Sigmoid colon (tissue), 7 donors: ENCODE results near the gene USP34. TPM values are rescaled to one million over a fixed set of nuclear protein-coding genes. Genes with fewer than 3 reads are reported as not detected.

Source experiments
- DNase-seq: peaks from one replicate; pipeline ENCODE4 v3.0.0-alpha.2; 2019
- H3K27ac ChIP-seq, 4 donors: fragments of 200-600 bp; sonication (generic); one replicate each; pipeline ENCODE4 v1.5.1; 2016 to 2019; ENCODE audit warnings: mild to moderate bottlenecking in 1 of 4
- H3K27me3 ChIP-seq, 3 donors: fragments of 200-600 bp; sonication (generic); one replicate each; pipeline ENCODE4 v1.5.1; 2019; ENCODE audit warnings: mild to moderate bottlenecking in 1 of 3
- H3K36me3 ChIP-seq, 4 donors: fragments of 200-600 bp; sonication (generic); one replicate each; pipeline ENCODE4 v1.5.1; 2016 to 2019
- H3K4me1 ChIP-seq, 4 donors: fragments of 200-600 bp; sonication (generic); one replicate each; pipeline ENCODE4 v1.5.1; 2017 to 2019
- H3K4me3 ChIP-seq, 4 donors: fragments of 200-600 bp; sonication (generic); one replicate each; pipeline ENCODE4 v1.5.1; 2017 to 2019; ENCODE audit warnings: mild to moderate bottlenecking in 2 of 4, moderate library complexity in 1 of 4
- H3K9me3 ChIP-seq, 4 donors: fragments of 200-600 bp in 3 of 4; sonication (generic) in 3 of 4; one replicate each; pipeline versions ENCODE4 v1.5.1 to v1.6.1; 2013 to 2019
- EP300 ChIP-seq, 4 donors: sonication (generic); formaldehyde crosslinking; IDR thresholded peaks; one replicate each; pipeline ENCODE4 v1.6.1; 2017; ENCODE audit warnings: antibody characterized with exemption in 4 of 4
- POLR2A ChIP-seq, 2 donors: fragments of 450-650 bp; IDR thresholded peaks; one replicate each; pipeline ENCODE4 v1.6.1; 2016; ENCODE audit warnings: antibody characterized with exemption in 2 of 2, mild to moderate bottlenecking in 2 of 2, moderate library complexity in 2 of 2
- POLR2AphosphoS5 ChIP-seq, 4 donors: sonication (generic); formaldehyde crosslinking; IDR thresholded peaks; one replicate each; pipeline ENCODE4 v1.6.1; 2017; ENCODE audit warnings: antibody characterized with exemption in 4 of 4
- WGBS, 2 donors: extraction: QIAGEN DNeasy Blood & Tissue Kit; methylation state at CpG; one replicate each; pipeline ENCODE4 v1.1.7; 2013; 5-methylcytosine and 5-hydroxymethylcytosine counted together
- intact Hi-C: fragments of 100-400 bp; cut with DNase I; formaldehyde crosslinking; loops from one replicate; pipeline ENCODE4 v1.15.1; 2023
- polyA plus RNA-seq, 3 donors: library from polyadenylated mRNA; stranded (reverse); fragments of 200-250 nt; gene quantifications; one replicate each; pipeline ENCODE4 v1.2.3, GENCODE V29; 2013
- total RNA-seq, 4 donors: library from RNA; depleted of rRNA; stranded (reverse); fragments of >200 nt; gene quantifications; one replicate each; pipeline ENCODE4 v1.1.0, GENCODE V29; 2016
- TF ChIP-seq, protein P1 (sequence below), 4 experiments: fragments of 450-650 bp in 3 of 4; fragments of 200-600 bp in 1 of 4; IDR thresholded peaks; one replicate each; pipeline ENCODE4 v1.5.1; 2016 to 2019; ENCODE audit warnings: antibody characterized with exemption in 4 of 4, mild to moderate bottlenecking in 3 of 4, moderate library complexity in 2 of 4
- donor health status: healthy with polysubstance abuse.
- donor health status: Bipolar disorder and iron deficiency.
- donor health status: healthy.

The USP34 gene
- total and polyA plus RNA-seq, 7 donors: 23.6 to 158 (median 135) TPM

DNA sequence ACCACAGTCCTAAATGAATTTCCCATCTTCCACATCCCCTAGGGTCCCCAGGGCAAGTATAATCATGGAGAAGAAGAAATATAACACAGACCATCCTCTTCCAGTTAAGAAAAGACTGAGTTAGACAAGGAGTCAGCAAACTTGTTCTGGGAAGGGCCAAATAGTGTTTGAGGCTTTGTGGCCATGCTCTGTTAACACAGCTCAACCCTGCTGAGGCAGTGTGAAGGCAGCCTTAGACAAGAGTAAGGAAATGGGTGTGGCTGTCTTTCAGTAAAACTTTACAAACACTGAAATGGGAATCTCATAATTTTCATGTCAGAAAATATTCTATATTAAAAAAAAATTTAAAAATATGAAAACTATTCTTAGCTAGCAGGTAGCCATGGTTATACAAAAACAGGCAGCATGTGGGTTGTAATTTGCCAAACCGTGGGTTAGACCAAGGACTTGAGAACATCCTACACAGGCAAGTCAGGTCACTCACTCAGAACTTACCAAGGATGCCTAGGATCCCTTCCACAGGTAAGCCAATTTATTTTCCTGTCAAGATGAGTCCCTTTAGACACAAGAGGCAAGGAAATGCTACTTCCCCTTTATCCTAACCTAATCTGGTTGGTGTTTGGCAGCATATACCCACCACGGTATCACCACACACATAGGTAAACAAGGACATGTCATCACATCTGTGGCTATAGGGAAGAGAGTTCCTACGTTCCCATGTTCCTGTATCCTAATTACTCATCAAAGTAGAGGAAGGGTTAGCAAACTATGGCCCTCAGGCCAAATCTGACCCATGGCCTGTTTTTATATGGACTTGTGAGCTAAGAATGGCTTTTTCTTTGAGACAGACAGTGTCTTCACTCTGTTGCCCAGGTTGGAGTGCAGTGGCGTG lies 277.0 kb downstream of the USP34 start:
- 67 to 83% methylated on average over 4 of the region's 4 CpGs for WGBS, 2 donors
- intact Hi-C loops: no loop called here
- H3K36me3 ChIP-seq: peaks cover 0 to 63% (median 6%) of the 10 kb centered on the region in 4 donors

DNA sequence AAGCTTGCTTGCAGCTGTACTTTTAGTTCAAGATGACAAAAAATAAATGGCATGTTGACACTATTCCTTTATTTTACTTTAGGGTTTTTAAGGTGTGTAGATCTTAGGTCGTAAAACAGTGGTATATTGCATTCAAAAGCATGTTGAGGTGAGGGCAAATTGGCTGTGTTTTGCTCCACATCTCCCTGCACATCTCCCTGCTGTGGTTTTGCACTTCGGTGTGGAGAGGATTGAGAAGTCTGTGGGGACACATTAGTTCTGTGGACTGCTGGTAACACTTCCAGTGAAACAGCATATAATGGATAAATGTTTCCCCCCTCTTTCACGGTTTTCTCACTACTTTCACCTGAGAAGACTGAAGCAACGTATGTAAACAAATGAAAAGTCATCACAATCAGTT lies 283.8 kb downstream of the USP34 start:
- TF ChIP-seq, protein P1, sequence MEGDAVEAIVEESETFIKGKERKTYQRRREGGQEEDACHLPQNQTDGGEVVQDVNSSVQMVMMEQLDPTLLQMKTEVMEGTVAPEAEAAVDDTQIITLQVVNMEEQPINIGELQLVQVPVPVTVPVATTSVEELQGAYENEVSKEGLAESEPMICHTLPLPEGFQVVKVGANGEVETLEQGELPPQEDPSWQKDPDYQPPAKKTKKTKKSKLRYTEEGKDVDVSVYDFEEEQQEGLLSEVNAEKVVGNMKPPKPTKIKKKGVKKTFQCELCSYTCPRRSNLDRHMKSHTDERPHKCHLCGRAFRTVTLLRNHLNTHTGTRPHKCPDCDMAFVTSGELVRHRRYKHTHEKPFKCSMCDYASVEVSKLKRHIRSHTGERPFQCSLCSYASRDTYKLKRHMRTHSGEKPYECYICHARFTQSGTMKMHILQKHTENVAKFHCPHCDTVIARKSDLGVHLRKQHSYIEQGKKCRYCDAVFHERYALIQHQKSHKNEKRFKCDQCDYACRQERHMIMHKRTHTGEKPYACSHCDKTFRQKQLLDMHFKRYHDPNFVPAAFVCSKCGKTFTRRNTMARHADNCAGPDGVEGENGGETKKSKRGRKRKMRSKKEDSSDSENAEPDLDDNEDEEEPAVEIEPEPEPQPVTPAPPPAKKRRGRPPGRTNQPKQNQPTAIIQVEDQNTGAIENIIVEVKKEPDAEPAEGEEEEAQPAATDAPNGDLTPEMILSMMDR (IDR thresholded peaks at IDR 0.05): no peak
- TF ChIP-seq POLR2A (IDR thresholded peaks at IDR 0.05) (no peak), POLR2AphosphoS5 (IDR thresholded peaks at IDR 0.05) (no peak), EP300 (IDR thresholded peaks at IDR 0.05) (no peak)
- intact Hi-C loops: no loop called here
- H3K4me3 ChIP-seq: no peak overlapping the region
- H3K4me1 ChIP-seq: peaks cover 0 to 10% (median 4%) of the 10 kb centered on the region in 4 donors
- no peaks in the 10 kb centered on the region for H3K9me3 ChIP-seq
- H3K27me3 ChIP-seq: no peaks in the 10 kb centered on the region
- DNase-seq: no peak
- H3K27ac ChIP-seq: no peak overlapping the region
- H3K36me3 ChIP-seq: peaks cover 31 to 98% (median 48%) of the 10 kb centered on the region in 4 donors
- WGBS, 2 donors: 66 to 85% methylated on average over 4 of the region's 4 CpGs

More for the DNA sequence above, 277.0 kb downstream of the USP34 start:
- TF ChIP-seq, protein P1 (IDR thresholded peaks at IDR 0.05): no peak
- TF ChIP-seq POLR2A (IDR thresholded peaks at IDR 0.05): no peak
- no peak for TF ChIP-seq EP300 (IDR thresholded peaks at IDR 0.05)
- no peak for TF ChIP-seq POLR2AphosphoS5 (IDR thresholded peaks at IDR 0.05)
- Histone ChIP-seq H3K4me1 (peaks cover 0 to 9% (median 3%) of the 10 kb centered on the region in 4 donors), H3K27ac (no peak overlapping the region), H3K27me3 (no peaks in the 10 kb centered on the region), H3K4me3 (no peak overlapping the region), H3K9me3 (no peaks in the 10 kb centered on the region)
- DNase-seq: no peak

DNA sequence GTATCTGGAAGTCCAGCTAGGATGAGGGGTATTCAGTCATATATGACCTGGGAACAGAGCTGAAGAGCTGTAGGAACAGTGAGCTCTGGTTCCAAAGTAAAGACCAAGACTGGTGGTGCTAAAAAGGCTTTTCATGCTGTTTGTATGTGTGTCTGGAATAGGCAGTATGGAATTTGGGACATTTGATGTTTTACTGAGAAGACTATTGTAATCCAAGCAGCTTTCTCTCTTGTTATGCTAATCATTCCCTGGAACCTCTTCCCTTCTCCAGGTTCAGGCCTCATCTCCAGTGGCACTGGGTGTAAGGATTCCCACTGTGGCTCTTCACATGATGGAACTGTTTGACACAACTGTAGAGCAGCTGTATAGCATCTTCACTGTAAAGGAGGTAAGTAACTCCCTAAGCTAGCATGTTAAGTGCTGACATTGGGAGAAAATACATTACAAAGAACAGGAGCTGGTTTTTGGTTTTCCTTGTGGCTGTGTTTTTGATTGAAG lies 285.6 kb downstream of the USP34 start:
- TF ChIP-seq, protein P1 (IDR thresholded peaks at IDR 0.05): no peak
- no peak for TF ChIP-seq POLR2A (IDR thresholded peaks at IDR 0.05)
- TF ChIP-seq POLR2AphosphoS5 (IDR thresholded peaks at IDR 0.05): no peak
- TF ChIP-seq EP300 (IDR thresholded peaks at IDR 0.05): no peak
- Histone ChIP-seq H3K4me3 (no peak overlapping the region), H3K4me1 (peaks cover 0 to 28% (median 22%) of the 10 kb centered on the region in 4 donors), H3K27ac (no peak overlapping the region), H3K27me3 (no peaks in the 10 kb centered on the region), H3K36me3 (peaks cover 44 to 97% (median 53%) of the 10 kb centered on the region in 4 donors), H3K9me3 (no peaks in the 10 kb centered on the region)
- intact Hi-C loops: no loop called here
- DNase-seq: no peak

DNA sequence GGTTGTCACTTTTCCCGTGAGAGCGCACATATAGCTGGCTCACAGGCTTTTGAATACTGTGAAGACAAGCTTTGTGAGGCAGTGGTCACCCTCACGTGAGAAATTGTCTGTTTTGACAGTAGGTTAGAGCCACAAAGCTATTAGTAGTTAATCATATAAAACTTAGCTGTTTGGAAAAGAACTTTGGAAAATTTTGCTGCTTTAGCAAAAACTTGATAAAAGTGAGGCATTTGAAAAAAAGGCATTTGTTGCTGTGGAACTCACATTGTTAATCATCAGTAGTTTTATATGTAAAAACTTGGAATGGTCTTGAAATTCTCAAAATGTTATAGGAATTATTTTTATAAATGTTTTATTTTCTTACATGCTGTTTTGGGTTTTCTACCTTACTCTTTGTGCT lies 286.6 kb downstream of the USP34 start:
- Histone ChIP-seq H3K4me1 (peaks cover 0 to 38% (median 32%) of the 10 kb centered on the region in 4 donors), H3K36me3 (peaks cover 44 to 87% (median 51%) of the 10 kb centered on the region in 4 donors), H3K9me3 (no peaks in the 10 kb centered on the region), H3K4me3 (no peak overlapping the region), H3K27me3 (no peaks in the 10 kb centered on the region), H3K27ac (no peak overlapping the region)
- TF ChIP-seq EP300 (IDR thresholded peaks at IDR 0.05) (no peak), POLR2A (IDR thresholded peaks at IDR 0.05) (no peak), POLR2AphosphoS5 (IDR thresholded peaks at IDR 0.05) (no peak)
- TF ChIP-seq, protein P1 (IDR thresholded peaks at IDR 0.05): no peak
- WGBS, 2 donors: 96 to 98% methylated on average over 3 of the region's 3 CpGs
- intact Hi-C loops: no loop called here
- DNase-seq: no peak
